ENCODE data around the gene LHFPL6.

DNA sequence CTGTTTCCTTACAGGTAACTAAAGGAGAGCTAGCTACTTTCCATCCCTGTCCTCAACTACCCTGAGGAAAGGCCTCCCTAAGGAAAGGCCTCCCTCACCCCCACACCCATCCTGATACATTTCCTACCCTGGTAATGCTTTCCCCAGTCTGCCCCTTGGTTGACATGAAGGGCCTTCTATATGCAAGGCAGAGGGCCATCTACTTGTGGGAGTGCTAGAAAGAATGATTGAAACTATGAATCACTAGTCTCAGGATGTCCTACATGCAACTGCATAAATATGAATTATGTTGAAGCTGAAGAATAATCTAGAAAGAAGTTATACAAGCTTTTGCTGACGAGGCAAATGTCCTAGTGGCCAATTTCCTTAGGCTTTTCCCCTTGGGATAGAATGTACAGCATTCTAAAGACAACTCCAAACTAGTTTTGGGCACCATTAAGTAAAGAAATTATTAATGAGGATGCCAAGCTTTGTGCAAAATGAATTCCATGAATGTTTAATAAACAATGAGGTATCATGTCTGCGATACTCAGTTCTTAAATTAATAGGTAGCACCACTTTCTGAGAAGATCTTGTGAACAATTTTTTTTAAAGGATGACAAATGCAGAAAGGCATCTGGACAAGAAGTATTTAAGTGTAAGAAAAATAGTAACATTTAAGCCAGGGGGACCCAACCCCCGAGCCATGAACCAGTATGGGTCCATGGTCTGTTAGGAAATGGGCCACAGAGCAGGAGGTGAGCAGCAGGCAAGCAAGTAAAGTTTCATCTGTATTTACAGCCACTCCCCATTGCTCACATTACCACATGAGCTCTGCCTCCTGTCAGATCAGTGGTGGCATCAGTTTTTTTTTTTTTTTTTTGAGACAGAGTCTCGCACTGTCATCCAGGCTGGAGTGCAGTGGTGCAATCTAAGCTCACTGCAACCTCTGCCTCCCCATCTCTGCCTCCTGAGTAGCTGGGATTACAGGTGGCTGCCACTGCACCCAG, 223.0 kb downstream of the LHFPL6 start:
- TF ChIP-seq CTCF (IDR thresholded peaks at IDR 0.05), result no peak
- TF ChIP-seq POLR2A (IDR thresholded peaks at IDR 0.05), result no peak
- TF ChIP-seq POLR2AphosphoS5 (IDR thresholded peaks at IDR 0.05), result no peak

Measured in prostate gland (tissue), 2 donors.